Spleen (tissue), 7 donors: Measurements from ENCODE around the gene NRCAM.

Experiments used
- CTCF ChIP-seq, 11 experiments: fragments of 200-600 bp in 7 of 11; fragments of 450-650 bp in 4 of 11; sonication (generic) in 4 of 11; IDR thresholded peaks in 8 of 11; conservative IDR thresholded peaks in 3 of 11; 1 replicate in 7 of 11; 2 replicates in 4 of 11; pipeline versions ENCODE4 v1.4.0 to v1.8.0; 2016 to 2021; ENCODE audit warnings: antibody characterized with exemption in 11 of 11, inconsistent platforms in 4 of 11, mild to moderate bottlenecking in 1 of 11
- POLR2A ChIP-seq, 3 donors: fragments of 450-650 bp; IDR thresholded peaks; one replicate each; pipeline ENCODE4 v1.5.1; 2017; ENCODE audit warnings: antibody characterized with exemption in 3 of 3, mild to moderate bottlenecking in 1 of 3
- POLR2AphosphoS5 ChIP-seq, 3 donors: sonication (generic); formaldehyde crosslinking; IDR thresholded peaks; one replicate each; pipeline ENCODE4 v1.5.1; 2017; ENCODE audit warnings: antibody characterized with exemption in 3 of 3
- donor health status: DM: no; HTN: no; CAD: no; lungs with moderate emphysema.
- donor health status: DM: no; HTN: no; CAD: no.
- donor health status: DM: no; HTN: no; CAD: no.

- no peak for TF ChIP-seq CTCF (IDR thresholded peaks at IDR 0.05 in 8 of 11, conservative IDR thresholded peaks at IDR 0.05 in 3 of 11)
- TF ChIP-seq POLR2A (IDR thresholded peaks at IDR 0.05): no peak
- TF ChIP-seq POLR2AphosphoS5 (IDR thresholded peaks at IDR 0.05): peak in 1 of 3 donors; percentile 70
These were observed 147.3 kb downstream of the NRCAM start for GRCh38 chr7:108308903-108309302.
